HL-60/S4 (cell line): Measurements from ENCODE around the gene FGFR4.
"Not testable (repeated sequence)": the region's sequence is repeated elsewhere in the genome, so short reads cannot be mapped to it uniquely, and the experiment has no call there.

Source experiments
- in situ Hi-C: fragments of 300-500 bp; cut with MboI; formaldehyde crosslinking; loops from 2 replicates; pipeline ENCODE4 v1.14.3; 2022; ENCODE audit warnings: low sequenced_read_pairs

The FGFR4 gene

DNA sequence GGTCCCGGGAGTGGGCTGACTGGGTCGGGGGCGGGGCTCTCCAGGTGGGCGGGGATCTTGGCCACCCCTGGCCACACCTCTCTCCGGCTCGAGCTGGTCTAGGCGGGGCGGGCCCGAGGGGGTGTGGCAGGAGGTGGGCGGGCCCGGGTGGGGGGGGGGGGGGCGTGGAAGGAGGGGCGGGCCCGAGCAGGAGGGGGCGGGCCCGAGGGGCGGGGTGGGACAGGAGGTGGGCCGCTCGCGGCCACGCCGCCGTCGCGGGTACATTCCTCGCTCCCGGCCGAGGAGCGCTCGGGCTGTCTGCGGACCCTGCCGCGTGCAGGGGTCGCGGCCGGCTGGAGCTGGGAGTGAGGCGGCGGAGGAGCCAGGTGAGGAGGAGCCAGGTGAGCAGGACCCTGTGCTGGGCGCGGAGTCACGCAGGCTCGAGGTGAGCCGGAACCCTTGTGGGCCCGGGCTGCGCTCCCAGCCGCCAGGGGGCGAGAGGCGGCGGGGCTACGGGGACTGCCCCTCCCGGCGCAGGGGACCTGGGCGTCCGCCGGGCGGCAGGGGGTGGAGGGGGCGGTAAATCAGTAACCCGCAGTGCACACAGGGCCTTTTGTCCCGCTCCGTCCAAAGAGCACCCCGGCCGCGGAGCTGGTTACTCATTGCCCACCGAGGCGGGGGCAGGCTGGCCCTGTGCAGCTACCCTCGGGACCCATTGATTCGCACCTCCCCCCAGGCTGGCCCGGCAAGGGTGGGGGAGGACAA is at the start of gene FGFR4:
FGFR4 (plus strand) TSS at position 262 of the 744 bp plus-strand sequence. CDS start 2,688 bp downstream, outside the sequence.
- in situ Hi-C loops: no loop called here

DNA sequence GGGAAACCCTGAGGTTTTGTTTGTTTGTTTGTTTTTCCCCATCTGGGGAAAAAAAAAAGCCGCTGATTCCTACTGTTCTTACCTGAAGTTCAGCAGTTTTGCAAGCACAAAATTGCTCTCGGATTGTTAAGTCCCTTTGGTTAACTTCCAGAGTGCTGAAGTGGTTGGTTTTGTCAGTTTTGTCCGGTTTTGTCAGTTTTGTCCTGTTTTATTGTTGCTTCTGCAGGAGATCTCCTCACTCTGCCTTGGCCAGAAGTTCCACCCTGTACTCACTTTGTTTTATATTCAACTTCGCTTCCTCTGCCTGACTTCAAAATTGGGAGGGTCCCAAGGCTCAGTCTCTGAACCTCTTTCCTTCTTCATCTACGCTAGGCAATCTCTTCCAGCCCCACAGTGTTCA is 49.8 kb upstream of the FGFR4 start:
- in situ Hi-C loops: no loop called here

DNA sequence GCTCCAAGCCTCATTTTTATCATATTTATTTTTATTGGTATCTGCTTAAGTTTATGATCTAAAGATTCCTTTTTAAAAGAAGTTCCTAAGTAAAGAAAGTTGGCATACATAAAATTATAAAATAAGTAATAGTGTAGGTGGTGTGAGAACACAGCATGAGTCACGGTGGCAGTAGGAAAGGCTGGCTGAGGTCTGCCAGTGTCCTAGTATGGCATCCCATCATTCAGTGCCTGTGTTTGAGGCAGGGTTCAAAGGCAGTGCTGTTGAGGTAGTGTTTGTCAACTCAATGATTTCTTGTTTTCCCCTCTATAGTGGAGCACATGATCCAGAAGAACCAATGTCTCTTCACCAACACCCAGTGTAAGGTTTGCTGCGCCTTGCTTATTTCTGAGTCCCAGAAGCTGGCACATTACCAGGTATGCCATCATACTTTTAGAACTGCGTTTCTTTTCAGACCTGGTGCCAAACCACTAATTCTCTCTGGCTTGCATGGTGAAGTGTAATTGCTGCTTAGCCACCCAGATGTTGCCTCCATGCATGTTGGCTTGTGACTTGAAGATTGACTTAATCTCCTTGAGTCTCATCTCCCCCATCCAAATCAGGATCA is 45.8 kb upstream of the FGFR4 start:
- in situ Hi-C loops: no loop called here

DNA sequence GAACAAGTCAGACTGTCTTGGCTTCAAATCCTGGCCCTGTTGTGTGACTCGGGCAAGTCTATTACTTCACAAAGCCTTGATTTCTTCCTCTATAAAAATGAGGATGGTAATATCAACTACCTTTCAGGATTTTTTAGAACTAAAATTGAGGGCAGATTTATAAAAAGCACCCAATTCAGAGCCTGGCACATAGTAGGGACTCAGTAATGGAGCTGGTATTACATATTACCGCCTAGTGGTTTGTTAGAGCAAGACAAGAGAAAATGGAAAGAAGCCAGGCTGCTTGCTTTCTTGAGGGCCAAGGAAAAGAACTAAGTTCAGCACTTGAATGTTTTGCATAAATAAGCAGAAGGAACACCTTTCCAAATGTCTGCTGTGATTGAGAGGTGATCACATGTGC is 44.8 kb upstream of the FGFR4 start:
- in situ Hi-C loops: no loop called here

DNA sequence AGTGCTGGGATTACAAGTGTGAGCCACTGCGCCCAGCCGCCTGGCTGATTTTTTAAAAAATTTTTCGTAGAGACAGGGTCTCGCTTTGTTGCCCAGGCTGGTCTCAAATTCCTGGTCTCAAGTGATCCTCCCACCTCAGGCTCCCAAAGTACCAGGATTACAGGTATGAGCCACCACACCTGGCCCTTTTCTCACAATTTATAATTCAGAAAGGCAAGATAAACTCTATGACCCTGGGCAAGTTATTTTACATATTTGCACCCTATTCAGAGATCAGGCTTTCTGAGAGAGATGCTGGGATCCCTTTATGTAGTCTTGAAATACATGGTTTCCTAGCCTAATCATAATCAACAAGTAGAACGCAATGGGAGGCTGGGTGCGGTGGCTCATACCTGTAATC is 43.6 kb upstream of the FGFR4 start:
- in situ Hi-C loops: no loop called here

DNA sequence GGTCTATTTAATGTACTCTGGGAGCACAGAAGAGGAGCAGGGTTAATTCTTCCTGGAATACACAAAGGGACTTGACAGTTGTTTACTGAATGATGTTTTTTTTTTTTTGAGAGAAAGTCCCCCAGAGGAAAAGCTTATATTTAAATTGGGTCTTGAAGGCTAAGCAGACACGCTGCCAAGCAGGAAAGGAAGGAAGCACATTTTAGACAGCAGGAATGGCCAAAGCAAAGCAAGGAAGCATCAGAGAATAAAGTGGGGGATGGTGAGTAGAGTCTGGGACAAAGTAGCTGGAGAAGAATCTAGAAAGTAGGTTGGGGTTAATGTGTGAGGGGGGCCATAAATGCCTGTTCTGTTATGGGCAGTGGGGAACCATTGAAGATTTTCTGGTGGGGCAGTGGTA is 42.8 kb upstream of the FGFR4 start:
- in situ Hi-C loops: no loop called here

DNA sequence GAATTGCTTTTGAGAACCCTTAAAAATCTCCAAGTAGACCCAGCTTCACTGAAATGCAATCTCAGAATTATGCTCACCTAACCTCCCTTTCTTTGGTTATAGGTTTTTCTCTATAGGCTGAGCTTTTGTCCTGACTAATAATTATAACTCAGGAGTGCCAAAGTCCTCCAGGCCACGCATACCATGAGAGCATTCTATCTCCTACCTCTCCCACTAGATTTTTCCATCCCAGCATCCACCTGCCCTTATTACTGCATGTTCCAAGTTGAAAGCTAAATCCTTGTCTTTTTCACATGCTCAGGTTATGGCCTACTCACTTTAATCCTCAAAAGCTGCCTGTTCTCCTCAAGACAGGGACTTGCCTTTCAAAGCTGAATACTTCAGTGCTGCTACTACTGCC is 42.1 kb upstream of the FGFR4 start:
- in situ Hi-C loops: no loop called here

DNA sequence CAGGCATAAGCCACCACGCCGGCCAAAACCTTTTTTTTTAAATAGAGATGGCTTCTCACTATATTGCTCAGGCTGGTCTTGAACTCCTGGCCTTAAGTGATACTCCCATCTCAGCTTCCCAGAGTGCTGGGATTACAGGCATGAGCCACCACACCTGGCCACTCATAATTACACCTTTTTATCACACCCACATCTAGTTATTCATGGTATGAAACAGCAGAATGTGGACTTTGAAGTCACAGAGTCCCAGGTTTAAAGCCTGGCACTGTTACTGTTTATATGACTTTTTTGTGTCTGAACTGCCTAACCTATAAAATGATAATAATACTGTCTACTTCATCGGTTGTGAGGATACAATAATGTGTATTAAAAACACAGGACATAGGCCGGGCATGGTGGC is 41.1 kb upstream of the FGFR4 start:
- in situ Hi-C loops: no loop called here

DNA sequence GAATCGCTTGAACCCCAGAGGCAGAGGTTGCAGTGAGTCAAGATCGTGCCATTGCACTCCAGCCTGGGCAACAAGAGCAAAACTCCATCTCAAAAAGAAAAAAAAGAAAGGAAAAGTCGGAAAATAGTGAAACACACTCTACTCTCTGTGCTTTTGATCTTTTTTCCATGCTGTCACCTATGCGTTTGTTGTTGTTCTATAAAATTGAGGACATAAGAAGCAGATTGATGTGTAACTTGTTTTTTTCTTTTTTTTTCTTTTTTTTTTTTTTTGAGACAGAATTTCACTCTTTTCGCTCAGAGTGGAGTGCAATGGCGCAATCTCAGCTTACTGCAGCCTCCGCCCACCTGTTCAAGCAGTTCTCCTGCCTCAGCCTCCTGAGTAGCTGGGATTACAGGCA is 38.2 kb upstream of the FGFR4 start:
- in situ Hi-C loops: not testable (repeated sequence)

DNA sequence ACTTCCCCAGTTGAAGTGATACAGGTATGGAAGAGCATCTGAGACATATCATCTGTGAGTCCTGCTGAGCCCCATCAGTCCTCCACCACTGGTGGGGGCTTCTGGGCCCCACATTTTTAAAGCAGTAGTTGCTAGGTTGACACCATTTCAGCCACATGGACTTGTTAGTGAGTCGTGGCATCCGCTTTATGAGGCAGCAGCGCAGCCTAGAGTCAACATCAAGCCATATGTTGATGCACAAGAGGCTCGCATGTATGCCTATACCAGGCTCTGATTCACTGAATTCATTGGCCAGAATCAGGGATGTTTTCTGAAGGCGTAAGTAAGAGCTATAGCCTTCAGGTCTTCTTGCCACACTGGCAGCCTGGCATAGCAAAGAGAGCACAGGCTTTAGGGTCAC is 37.4 kb upstream of the FGFR4 start:
- in situ Hi-C loops: no loop called here

DNA sequence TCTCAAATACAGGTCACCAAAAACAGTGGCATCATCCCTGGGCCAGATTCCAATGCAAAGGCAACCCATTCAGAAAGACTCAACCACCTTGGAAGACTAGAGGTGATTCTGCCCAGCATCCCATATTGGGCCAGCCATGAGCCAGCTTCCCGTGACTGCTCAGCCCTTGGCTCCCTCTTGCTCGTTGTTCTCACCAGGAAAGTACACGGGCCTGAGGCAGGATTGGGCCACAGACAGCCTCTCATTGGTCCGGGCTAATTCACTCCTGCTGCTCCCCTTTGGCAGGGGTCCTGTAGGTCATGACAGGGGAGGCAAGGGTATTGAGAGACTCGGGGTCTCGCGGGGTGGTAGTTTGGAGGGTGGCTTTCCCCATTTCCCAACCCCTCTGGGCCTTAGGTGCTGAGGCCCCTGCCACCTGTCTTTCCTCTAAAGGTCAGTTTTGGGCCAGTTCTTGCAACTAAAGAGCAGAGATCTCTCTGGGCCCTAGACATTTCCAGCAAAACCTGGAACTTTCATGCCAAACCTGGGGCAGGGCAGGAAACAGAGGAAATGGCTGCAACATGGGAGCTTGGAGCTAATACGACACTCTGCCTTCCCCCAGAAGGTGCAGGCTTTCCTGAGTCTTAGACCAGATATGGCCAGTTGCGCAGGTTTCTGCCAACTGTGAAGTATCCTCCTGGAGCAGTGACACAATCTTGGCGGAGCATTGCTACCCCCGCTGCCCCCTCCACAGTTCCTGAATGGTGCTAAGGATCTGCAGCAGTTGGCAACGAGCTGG is 22.0 kb upstream of the FGFR4 start:
- in situ Hi-C loops: no loop called here

DNA sequence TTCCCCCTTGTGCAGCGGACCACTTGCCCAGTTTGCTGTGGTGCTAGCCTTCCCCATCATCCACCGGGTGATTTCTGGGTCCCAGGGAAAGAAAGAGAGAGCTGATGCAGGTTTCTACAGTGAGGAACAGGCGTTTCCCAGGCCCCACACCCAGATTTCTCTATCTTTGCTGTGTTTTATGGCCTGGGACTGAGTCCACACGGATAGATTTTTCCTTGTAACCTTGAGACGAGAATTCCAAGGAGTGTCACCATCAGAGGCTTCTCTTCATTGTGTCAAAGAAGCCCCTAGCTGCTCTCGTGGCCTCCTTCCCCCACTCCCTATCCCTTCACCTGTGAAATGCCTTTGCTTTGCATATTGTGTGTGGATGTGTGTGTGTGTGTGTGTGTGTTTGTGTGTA is 21.2 kb upstream of the FGFR4 start:
- in situ Hi-C loops: no loop called here

DNA sequence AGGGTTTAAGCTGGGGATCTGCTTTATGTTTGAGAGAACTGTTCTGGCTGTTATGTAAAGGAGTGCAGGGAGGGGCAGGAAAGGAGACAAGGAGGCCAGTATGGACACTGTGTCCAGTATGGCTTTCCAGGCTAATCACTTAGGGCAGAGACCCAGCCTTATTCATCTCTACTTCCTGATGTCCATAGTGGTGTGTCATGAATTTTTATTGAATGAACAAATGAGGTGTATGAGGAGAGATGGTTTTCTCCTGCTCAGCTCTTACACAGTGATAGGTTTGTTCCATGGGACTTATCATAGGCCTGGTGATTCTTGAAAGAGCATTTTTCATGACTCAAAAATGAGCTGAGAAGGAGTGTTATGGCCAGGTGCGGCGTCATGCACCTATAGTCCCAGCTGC is 20.5 kb upstream of the FGFR4 start:
- in situ Hi-C loops: no loop called here

DNA sequence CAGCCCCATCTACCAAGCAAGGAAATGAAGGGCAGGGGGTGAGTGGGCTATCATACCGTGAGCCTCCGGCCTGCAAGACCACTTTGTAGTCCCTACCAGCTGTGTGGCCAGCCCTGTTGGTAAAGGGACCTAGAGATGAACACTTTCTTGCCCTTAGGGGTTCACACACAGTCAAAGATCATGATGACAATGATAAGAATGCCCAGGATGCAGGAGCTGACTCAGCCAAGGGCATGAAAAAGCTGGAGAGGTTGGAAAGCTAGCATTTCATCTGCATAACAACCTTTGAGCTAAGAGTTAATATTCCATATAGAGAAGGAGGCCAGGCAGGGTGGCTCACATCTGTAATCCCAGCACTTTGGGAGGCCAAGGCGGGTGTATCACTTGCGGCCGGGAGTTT is 19.2 kb upstream of the FGFR4 start:
- in situ Hi-C loops: no loop called here

DNA sequence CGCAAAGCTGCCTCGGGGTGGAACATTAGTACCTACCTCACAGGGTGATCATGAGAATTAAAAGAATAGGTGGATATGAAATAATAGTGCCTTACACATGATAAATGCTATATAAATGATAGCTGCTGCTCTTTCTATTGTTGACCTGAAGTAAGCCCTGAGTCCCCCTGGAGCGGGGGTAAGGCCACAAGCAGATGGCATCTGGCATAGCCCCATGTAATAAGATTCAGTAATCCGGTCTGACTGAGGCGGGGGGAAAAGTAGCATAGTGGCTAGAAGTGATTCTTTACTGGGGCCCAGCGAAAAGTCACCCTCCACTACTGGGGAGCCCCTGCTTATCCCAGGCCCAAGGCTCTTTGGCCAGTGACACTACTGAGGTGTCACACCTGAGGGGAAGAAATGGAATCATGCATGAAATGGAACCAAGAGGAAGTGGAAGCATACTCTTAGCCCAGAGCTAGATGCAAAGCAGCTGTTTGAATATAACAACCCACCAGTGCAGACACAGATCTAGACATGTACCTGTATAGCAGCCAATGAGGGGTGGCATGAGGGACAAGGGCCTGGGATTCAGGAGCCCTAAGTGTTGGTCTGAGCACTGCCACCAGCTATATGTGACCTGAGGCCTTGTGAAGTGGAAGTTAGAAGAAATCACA is 16.1 kb upstream of the FGFR4 start:
- in situ Hi-C loops: no loop called here

DNA sequence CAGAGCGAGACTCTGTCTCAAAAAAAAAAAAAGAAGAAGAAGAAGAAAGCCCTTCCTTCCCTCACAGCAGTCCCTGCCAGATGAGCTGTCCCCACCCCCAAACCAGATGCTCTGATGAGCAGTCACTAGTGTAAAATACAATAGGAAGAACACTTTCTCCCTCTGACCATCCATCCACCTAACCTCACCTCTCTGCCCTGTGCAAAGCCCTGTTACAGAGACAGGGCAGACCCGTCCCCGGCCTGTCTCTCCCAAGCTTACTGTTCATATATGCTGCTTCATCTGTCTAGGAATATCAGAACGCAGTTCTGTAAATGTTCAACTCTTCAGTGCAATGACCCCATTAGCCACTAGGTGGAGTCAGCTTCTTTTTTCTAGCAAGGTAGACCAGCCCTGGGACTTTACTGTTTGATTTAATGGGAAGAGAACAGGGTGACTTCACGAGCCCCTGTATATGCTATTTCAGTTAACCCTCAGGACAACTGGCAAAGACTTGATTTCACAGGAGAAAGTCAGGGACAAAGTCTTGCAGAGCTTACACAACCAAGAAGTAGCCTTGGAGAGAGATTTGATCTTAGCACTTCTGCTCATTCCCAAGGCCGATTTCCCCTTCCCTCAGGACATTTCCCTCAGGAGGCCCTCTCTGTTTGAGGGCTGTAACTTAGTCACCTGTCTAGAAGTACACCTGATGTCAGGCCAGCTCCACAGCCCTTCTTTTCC is 14.9 kb upstream of the FGFR4 start:
- in situ Hi-C loops: no loop called here

DNA sequence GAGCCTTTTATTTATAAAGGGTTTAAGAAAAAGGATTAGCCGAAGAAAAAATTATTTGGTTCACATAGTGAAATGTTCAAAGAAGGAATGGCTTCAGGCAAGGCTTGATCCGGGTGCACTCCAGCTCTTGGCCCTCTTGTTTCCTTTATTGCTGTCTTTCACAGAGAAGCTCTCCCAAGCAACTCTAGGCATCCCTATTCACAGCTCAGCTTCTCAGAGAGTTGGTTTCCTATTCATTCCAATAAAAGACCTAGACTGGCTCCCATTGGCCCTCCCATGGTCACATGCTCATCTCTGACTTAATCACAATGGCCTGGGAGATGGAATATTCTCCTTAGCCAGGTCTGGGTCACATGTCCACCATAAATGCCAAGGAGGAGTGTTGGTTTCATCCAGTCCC is 9.4 kb upstream of the FGFR4 start:
- in situ Hi-C loops: no loop called here

DNA sequence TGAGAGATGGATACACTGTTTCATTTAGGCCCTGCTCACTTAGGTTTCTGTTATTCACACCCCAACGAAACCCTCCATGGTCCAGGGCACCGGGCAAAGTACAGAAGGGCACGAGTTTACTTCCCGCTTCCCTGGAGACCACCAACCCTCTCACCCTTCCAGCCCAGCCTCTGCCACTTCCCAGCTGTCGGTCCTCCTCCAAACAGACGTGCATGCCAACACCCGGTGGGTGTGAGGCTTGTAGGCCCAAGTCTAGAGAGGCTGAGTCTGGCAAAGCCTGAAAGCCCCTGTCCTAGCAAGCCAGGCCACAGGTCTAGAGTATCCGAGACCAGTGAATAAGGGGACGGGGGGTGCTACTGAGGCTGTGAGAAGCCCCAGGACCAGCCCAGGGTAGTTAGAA is 7.1 kb upstream of the FGFR4 start:
- in situ Hi-C loops: no loop called here

DNA sequence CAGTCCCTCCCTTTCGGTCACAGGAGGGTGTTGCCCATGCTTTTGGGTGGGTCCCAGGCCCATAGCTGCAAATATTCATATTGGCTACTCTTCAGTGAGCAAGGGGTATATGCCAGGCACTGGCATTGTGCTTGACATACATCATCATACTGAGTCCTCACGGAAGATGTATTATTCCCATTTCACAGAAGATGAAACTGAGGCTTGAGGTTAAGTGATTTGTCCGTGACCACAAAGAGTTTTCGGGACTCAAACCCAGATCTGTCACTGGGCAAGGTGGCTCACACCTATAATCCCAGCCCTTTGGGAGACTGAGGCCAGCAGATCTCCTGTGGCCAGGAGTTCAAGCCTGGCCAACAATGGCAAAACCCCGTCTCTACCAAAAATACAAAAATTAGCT is 6.5 kb upstream of the FGFR4 start:
- in situ Hi-C loops: no loop called here

DNA sequence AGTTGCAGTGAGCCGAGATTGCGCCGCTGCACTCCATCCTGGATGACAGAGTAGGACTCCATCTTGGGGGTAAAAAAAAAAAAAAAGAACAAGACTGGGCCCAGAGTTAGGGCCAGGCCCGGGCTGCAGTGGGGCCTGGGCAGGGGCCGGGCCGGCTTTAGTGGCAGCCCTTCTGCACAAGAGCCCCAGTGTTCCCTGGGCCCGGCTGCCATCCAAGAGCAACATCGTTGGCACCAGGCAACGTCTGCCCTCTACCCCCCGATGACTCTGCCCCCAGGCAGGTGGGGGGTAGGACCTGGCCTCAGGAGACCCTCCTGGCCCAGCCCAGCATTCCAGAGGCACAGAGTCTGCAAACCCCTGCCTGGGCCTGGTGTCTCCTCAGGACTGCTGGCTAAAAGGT is 4.9 kb upstream of the FGFR4 start:
- in situ Hi-C loops: no loop called here

DNA sequence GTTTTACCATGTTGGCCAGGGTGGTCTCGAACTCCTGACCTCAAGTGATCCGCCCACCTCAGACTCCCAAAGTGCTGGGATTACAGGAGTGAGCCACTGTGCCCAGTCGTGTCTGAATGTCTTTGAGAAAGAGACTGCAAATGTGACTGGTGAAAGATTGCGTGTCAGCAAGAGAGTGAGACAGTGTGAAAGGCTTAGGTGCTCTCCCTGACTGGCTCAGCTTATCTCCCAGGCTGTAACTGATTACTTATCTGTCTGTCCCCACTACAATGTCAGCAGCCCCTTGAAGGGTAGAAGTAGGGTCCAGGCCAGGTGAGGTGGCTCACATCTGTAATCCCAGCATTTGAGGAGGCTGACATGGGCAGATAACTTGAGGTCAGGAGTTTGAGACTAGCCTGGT is 3.4 kb upstream of the FGFR4 start:
- in situ Hi-C loops: no loop called here
